GM19043 (cell line): ENCODE data around the gene CDH5.

Experiments used
- ATAC-seq: cut with Tn5 transposase; IDR thresholded peaks from one replicate; pipeline ENCODE4 v1.9.1; 2021; ENCODE audit warnings: low read depth; ENCODE audit not compliant: unreplicated experiment

The CDH5 gene

DNA sequence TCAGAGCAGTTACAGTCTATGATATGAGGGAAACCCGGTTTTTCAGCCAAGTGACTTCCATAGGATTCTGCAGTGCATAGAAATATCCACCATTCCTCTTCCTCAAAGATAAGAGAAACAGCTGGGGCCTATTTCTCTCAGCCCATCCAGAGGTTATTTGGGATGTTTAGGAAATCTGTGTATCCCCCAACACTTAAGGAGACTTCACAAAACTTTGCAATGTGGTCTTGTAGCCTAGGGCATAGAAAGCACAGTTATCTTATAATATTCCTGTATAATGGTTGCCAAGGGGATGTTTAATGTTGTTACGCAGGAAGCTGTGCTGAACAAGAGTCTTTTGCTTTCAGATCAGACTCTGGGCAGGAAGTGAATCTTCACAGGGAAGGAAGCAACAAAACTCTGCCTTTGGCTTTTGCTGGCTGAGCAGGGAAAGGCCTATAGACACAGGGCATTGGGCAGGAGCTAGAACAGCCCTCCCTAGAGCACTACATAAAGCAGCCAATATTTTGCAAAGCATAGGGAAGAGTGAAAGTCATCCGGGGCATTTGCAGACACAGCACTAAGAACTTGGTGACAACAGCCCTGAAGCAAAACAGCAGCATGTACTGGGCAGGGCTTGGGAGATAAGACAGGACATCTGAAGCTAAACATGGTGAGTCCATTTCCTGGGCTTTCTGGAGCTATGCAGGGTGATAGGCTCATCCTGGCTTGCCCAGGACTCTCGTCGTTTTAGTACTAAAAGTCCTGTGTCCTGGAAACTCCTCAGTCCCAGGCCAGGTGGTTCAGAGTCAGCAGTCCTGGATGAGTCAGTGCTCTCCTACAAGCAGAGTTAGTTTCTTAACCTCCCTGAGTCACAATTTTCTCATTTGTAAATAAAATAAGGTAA is 41.9 kb downstream of the CDH5 start:
- ATAC-seq, result no peak

DNA sequence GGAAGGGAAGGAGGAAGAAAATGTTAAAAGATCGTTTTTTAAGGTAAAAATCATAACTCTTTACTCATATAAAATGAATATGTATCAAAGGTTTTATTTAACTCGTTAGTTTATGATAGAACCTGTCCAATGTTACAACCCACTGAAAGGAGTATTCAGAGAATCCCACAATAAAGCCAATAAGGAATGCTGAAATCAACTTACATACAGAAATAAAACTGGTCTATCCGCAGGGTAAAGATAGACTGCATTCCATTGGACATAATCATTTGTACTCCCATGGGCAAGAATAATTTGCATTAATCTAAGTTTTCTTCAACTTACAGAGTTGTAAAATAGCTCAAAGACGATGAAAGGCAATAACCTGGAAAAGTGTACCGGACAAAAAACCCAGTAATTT is 42.7 kb downstream of the CDH5 start:
- no peak for ATAC-seq

DNA sequence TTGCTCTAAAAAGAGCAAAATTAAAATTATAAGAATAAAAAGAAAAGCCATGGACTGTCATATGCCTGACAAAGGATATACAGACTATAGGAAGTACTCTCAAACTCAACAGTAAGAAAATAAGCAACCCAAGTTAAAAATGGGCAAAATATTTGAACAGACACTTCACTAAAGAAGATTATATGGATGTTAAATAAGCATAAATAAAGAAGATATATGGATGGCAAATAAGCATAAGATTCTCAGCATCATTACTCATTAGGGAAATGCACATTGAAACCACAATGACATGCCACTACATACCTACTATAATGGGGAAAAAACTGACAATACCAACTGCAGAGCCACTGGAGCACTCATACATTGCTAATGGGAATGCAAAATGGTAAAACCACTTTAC is 45.7 kb downstream of the CDH5 start:
- ATAC-seq, result no peak

DNA sequence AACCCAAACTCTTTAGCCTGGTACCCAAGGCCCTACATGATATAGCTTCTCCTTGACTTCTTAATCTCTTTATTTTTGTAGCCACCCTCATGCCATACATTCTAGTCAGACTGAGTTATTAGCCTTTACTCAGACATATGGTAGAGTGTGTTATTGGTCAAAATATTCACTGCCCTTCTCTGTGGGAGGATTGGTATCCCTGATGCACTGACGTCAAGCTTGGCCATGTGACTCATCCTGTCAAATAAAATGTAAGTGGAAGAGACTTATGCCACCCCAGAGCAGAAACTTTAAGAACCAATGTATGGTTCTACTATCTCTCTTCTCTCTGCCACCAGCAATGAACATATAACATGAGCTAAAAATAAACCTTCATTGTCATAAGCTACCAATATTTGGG is 48.4 kb downstream of the CDH5 start:
- no peak for ATAC-seq

DNA sequence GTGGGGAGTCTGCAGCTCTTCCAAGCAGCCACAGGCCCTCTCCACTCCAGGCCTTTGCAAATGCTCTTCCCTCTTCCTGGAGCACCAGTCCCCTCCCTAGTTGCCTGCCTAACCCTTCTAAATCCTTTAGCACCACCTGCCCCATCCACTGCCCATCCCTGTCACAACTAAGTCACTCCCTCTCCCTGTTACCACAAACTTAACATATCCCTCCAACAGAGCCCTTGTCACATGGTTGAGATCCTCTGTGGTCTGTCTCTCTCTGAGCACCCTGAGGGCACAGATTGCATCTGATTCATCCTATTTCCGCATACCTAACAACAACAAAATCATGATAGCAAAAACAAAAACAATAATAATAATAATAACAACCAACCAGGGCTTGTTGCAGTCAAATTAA is 49.6 kb downstream of the CDH5 start:
- ATAC-seq, result no peak

DNA sequence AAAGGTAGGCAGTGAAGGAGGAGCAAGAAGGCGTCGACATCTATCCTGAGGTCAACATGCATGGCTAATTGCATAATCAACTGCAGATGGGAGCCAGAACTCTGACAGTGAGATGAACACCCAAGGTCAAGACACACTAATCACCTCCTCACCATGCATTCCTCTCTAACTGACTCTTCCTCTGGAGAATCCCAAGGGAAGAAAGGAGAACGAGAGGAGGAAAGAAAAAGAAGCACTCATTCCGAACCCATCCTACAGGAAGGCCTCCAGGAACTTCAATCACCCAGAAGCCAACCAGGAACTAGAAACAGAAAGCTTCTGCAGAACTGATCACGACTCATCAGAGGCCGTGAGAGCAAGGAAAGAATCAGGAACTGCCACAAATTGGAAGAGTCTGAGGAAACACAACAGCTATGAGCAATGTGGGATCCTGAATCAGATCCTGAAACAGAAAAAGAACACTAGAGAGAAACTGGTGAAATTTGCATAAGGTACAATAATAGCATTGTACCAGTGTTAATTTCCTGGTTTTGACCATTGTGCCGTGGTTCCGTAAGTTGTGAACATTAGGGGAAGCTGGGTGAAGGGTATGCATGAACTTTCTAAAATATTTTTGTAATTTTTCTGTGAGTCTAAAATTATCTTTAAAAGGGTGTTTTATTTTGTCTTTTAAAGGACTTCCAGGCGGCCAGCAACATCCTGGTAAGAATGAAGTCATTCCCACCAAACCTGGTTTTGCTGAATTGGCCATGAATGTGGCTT is 50.6 kb downstream of the CDH5 start:
- no peak for ATAC-seq

DNA sequence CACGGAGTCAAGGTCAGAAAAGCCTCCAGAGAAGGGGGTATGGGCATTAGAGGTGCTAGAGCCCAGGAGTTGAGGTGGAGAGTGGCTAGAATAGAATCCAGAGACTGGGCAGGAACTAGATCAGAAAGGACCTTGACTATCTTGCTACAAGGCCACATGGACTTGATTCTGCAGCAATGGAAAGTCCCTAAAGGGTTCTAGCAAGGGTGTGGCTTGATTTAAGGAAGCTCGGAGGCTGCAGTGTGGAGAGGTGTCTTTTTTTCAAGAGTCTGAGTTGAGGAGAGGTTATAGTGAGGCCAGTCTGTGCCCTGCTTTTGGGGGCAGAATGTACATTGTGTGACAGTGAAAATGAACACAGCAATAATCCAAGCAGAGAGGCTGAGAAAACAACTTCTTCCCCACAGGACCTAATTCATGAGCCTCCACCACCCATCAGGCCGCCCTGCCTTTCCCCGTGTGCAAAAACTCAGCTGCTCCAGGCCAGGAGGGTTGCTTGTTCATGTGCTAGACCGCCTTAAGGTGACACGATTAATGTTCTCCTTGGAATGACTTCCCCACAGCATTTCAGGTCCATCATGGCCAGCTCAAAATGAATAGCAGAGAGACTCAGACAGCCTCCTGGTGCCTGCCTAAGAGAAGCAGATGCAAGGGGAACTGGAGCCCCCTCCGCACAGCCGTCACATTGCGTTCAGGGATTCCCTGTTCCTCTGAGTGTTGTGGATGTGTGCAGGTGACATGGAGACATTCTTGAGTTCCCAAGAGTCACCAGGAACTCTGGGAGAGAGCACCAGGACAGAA is 51.9 kb downstream of the CDH5 start:
- no peak for ATAC-seq

DNA sequence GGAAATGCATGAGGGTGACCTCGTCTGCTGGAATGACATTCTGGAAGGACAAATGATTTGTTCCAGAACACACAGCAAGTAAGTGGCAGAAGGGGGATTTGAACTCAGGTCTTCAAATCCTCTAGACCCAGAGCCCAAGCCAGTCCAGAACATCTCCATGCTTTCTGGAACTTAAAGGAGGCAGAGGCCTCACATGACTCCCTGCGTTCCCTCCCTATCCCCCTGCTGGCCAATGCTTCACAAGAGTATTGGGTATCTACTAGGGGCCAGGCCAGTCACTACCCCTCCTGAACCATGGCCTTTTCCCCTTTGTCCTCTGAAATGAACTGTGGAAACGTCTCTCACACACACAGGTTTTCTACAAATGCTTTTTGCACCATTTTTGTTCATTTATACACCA is 53.0 kb downstream of the CDH5 start:
- ATAC-seq, result no peak

DNA sequence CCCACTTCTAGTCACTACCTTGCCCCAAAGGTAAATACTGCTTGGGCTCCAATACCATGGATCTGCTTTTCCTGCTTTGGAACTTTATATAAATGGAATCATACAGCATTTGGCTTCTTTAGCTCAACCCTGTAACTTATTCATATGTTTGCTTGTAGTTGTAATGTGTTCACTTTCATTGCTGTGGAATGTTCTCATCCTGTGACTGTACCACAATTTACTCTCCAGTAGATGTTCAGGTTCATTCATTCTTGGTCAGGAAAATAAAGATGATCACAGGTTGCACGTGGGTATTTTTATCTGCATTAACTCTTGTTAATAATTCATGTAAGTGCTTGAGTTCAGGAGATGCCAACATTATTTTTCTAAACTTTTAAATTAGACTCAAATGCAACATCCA is 53.9 kb downstream of the CDH5 start:
- ATAC-seq, result no peak

DNA sequence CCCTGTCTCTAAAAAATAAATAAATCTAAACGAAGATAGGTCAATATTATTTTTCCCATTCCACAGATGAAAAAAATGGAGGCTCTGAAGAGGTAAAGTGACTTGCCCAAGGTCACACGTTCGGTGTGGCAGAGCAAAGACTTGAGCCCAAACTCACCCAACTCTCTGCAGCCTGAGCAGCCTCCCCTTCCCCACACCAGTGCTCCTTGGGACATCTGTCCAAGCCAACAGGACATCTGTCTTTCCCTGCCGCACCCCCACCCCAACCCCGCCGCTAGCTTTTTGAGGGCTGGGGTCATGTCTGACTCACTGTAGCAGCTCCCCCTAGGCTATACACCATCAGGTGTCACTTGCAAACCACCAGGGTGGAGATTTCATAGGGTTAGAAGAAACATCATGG is 55.4 kb downstream of the CDH5 start:
- ATAC-seq, result no peak

DNA sequence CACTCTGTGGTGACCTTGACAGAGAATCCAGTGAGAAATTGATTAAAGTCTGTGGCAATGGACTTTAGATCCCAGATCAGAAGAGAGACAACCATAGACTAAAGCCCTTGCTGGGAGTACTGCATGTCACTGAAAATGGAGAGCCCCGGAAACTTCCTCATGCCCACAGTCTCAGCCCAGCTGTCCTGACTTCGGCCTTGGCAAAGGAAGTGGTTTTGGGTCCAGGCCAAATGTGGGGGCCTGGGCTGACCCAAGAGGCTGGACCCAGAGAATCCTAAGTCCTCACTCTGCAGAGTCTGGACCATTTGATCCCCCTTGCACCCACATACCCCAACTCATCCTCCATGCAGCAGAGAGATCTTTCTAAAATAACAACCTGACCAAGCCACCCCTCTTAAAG is 55.9 kb downstream of the CDH5 start:
- no peak for ATAC-seq

DNA sequence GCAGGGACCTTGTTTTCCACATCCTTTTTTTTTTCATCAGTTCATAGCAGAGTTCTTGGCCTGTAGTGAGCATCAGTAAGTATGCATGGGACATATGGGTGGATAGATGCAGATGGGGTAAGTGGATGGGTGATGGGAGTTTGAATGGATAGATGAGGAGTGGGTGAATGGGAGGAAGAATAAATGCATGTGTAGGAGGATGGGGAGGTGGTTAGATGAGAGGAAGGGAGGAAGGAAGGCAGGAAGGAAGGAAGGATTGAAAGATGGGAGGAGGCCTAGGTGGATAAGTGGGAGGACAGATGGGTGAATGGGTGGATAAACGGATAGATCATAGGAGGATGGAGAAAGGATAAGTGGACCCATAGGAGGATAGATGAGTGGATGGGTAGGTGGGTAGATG is 56.7 kb downstream of the CDH5 start:
- no peak for ATAC-seq

DNA sequence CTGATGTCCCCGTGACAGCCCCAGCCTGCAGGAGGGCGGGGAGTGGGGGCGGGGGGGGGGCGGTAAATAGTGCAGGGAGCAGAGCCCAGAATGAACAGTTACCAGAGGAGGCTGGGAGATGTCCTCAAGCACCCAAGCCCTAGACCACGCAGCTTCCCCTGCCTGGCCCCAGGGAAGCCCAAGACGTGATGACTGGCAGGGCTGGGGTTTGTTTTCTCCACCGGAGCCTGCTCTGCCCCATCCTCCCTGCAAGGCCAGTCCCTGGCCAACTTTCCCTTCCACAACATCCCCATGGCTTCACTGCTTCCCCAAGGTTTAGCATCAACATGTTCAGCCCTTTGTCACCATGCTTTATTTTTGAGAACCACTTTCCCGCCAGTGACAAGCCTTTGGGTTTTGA is 59.2 kb downstream of the CDH5 start:
- no peak for ATAC-seq

DNA sequence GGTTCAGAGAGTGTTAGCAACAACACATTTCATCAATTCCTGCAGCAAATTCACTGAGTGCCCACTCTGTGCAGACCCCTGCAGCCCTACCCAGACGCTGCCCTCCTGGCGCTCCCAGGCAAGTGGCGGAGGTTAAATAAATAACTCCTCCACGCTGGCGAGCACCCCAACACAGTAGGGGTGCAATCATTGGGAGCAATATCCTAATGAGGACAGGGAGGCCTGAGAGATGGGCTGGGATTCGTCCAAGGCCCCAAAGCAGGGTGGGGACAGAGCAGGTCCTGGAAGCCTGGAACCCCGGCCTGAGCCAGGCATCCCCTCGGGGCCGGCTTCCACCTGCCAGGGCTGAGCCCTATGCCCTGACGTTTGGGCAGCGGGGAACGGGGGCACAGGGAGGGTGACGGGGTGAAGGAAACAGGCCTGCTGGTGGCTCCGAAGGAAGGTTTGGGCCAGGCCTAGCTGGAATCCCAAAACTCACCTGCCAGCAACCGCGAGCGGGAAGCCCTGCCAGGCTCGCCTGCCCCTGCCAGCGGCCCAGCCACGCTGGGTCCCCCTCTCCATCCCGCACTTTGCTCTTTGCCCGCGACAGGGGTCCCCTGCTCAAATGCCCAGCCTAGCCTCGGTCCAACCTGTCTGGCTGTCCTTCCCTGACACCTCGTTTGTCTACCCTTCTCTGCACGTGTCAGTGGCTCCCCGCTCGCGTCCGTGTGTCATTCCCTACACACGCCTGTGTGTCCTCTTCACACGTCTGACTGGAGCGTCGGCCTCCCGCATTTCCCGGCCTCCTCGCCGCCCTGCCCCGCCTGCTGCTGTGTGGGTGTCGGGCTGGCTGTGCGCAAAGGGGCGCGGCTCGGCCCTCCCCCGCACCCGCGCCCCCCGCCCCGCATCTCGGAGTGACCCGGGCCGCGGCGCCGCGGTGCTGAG is 59.9 kb downstream of the CDH5 start:
- no peak for ATAC-seq

DNA sequence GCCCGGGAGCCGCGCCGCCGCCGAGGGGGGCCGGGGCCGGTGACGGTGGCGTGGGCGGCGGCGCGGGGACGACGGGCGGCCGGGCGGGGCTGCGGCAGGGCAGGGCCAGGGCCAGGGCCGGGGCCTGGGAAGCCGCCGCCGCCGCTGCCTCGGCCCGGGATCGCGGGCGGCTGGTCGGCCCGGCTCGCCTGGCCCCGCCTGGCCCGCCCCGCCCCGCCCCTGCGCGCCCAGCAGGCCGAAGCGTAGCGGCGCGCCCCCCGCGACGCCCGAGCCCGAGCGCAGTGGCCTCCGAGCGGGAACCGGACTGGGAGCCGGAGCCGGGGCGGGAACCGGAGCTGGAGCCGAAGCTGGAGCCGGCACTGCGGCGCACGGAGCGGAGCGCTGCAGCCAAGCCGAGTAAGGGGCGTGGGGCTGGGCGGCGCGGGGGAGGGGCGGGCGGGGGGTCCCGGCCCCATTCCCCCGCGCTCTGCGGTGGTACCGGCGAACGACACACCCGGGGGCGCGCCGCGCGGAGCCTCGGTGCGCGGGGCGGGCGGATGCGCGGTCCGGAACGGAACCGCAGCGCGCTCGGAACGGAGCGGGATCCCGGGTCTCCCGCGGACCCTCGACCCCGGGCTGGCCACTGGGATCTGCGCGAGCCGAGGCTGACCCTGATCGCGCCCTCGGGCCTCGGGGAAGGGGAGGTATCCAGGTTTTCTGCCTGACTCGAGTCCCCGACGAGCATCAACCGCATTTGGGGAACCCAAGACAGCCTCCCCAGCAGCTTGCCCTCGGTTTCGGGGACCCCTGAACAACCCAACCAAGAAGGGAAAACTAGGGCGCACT is 60.8 kb downstream of the CDH5 start, which contains the start of gene BEAN1:
BEAN1 (plus strand) TSS at position 260 of the 825 bp plus-strand sequence. CDS start 10,382 bp downstream, outside the sequence.
- no peak for ATAC-seq

DNA sequence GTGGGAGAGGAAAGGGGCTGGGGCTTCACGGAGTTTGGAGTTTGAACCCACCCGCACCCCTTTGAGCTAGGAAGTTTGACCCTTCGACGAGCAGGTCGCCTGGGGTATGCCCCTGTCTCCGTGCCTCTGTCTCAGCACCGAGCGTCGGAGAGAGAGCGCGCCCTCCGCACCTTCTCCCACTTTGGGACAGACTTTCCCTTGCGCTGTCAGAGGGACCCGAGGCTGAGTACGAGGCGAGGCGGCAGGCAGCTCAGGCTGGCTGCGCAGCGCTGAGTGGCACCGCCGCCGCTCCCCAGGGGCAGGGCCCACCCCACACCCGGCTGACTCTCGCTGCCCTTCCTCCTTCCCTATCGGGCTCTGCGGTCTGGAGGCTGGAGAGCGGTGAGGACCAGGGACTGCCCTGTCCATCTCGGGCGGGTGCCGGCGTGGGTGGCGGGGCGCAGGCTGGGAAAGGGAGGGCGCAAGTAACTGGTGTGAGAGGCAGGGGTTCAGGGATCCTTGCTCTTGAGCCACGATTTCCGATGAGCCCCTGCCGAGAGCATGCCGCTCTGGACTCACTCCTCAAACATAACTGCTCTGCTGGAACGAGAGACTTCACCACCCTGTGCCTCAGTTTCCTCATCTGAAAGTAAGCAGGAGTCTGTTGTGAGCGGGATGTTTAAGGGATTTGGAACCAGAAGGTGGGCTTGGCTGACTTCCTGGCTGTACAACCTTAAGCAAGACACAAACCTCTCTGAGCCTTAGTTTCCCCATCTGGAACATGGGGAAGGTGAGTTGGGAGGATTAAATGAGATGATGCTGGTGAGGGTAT is 61.6 kb downstream of the CDH5 start:
- ATAC-seq, result no peak

DNA sequence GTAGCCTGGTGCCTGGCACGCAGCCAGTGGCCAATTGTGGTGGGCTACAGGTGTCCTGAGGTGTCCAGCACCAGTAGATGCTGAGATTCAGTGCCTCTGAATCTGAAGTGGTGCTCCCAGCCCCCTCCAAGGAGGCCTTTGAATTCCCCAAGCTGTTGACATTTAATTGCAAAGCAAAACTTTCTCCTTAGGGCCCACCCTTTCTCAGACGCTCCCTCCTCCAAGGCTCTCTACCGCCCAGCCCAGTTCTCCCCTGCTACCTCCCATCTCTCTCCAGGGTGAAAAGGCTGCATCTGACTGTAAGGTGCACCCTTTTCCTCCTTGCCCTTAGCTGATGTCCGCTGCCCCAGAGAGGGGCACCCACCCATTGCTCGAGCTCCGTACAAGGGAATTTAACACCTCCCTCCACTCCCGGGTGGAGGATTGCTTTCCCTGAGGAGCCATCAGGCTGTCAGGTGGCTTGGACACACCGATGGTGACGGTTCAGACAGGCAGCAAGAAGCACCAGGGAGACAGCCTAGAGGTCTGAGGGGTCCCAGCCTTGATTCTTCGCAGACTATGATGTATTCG is 62.3 kb downstream of the CDH5 start:
- no peak for ATAC-seq
